H4 (cell line): ENCODE data around the gene TMEM202. TPM values are rescaled to one million over a fixed set of nuclear protein-coding genes. Genes with fewer than 3 reads are reported as not detected.
"Not testable (repeated sequence)": the region's sequence is repeated elsewhere in the genome, so short reads cannot be mapped to it uniquely, and the experiment has no call there.

ENCODE experiments used
- DNase-seq: peaks from one replicate; pipeline ENCODE4 v3.0.0-alpha.2; 2015; ENCODE audit warnings: low spot score
- total RNA-seq: library from RNA; depleted of rRNA; stranded (reverse); fragments of >200 nt; shearing (Covaris generic); gene quantifications from 2 replicates; pipeline ENCODE4 v1.2.3, GENCODE V29; 2014; rRNA removed

Gene TMEM202
- total RNA-seq, 1 experiment from 2014 or later = not detected

GRCh38 chr15:72402726-72403125 is 4.6 kb downstream of the TMEM202 start:
- DNase-seq = no peak

- no peak for DNase-seq
These were observed 6.3 kb downstream of the TMEM202 start for GRCh38 chr15:72404356-72404755.

- no peak for DNase-seq
These were observed 6.7 kb downstream of the TMEM202 start for GRCh38 chr15:72404841-72405240.

GRCh38 chr15:72406936-72407335 is 8.8 kb downstream of the TMEM202 start:
- DNase-seq = no peak

GRCh38 chr15:72411111-72411510 is 13.0 kb downstream of the TMEM202 start:
- DNase-seq = no peak

- DNase-seq = no peak
These were observed 13.4 kb downstream of the TMEM202 start for GRCh38 chr15:72411544-72411943.

GRCh38 chr15:72413337-72413736 is 15.2 kb downstream of the TMEM202 start:
- not testable (repeated sequence) for DNase-seq

- DNase-seq = no peak
These were observed 17.2 kb downstream of the TMEM202 start for GRCh38 chr15:72415304-72415703.

- not testable (repeated sequence) for DNase-seq
These were observed 21.7 kb downstream of the TMEM202 start for GRCh38 chr15:72419768-72420167.

GRCh38 chr15:72420576-72420975 is 22.5 kb downstream of the TMEM202 start:
- no peak for DNase-seq

GRCh38 chr15:72421484-72421883 is 23.4 kb downstream of the TMEM202 start:
- DNase-seq = no peak

GRCh38 chr15:72423256-72423655 is 25.2 kb downstream of the TMEM202 start:
- no peak for DNase-seq

GRCh38 chr15:72426753-72427152 is 28.6 kb downstream of the TMEM202 start:
- no peak for DNase-seq

- no peak for DNase-seq
These were observed 39.7 kb downstream of the TMEM202 start for GRCh38 chr15:72437650-72438316.

- DNase-seq = not testable (repeated sequence)
These were observed 44.7 kb downstream of the TMEM202 start for GRCh38 chr15:72442848-72443247.

- no peak for DNase-seq
These were observed 47.3 kb downstream of the TMEM202 start for GRCh38 chr15:72445426-72445825.

GRCh38 chr15:72450805-72451204 is 52.7 kb downstream of the TMEM202 start:
- no peak for DNase-seq

GRCh38 chr15:72451224-72451623 is 53.1 kb downstream of the TMEM202 start:
- no peak for DNase-seq

- DNase-seq = no peak
These were observed 58.6 kb downstream of the TMEM202 start for GRCh38 chr15:72456684-72457083.

Other genes starting within 250 kb of the TMEM202 start
- gene GRAMD2A, start 200.5 kb upstream of the TMEM202 start, total RNA-seq = 0.18 and 0.33 TPM in 2 replicates
- gene PKM, start 167.1 kb upstream of the TMEM202 start, total RNA-seq = 2,397 and 2,595 TPM in 2 replicates
- 19.0 and 22.2 TPM in 2 replicates for gene PARP6, start 125.8 kb upstream of the TMEM202 start, total RNA-seq
- gene CELF6, start 78.1 kb upstream of the TMEM202 start, total RNA-seq = not detected in 2 replicates
- gene HEXA, start 22.3 kb upstream of the TMEM202 start, total RNA-seq = 88.2 and 93.0 TPM in 2 replicates
- 25.6 and 32.2 TPM in 2 replicates for gene ARIH1, start 76.0 kb downstream of the TMEM202 start, total RNA-seq